Measurements from ENCODE around the gene TMEM266.

TMEM266 gene

DNA sequence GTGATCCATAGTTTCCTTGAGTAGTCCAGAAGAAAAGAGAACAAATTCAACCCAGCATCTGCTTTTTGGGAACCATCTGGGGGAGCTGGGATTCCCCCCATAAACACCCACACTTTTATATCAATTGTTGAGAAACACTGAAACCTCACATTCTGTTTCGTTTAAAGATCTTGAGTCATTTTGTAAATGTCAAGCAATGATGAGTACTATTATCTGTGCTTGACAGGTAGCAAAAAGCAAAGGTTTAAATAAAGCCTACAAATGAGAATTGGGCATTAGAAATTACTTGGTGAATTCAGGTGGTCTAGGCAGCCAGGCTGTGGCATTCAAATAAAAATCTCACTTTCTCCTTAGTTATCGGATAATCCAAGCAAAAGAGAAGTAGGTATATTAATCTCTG, 75.7 kb downstream of the TMEM266 start:
- no peak for DNase-seq

DNA sequence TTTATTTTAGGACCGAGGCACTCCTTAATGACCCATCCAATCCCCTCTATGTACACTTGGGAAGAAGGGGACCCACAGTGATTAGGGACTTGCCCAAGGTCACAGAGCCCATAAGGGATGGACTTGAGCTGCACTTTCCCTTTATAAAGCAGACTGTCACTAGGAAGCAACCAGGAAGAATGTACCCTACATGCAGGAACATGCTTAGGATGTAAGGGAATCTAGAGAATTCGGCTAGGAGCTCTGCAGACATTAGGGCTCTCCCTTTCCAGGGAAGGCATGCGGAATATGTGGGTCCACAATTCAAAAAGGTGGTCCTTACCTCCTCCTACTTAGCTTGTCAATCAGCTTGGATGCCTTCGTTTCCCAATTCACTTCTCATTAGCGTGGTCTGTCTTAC, 78.7 kb downstream of the TMEM266 start:
- no peak for DNase-seq

DNA sequence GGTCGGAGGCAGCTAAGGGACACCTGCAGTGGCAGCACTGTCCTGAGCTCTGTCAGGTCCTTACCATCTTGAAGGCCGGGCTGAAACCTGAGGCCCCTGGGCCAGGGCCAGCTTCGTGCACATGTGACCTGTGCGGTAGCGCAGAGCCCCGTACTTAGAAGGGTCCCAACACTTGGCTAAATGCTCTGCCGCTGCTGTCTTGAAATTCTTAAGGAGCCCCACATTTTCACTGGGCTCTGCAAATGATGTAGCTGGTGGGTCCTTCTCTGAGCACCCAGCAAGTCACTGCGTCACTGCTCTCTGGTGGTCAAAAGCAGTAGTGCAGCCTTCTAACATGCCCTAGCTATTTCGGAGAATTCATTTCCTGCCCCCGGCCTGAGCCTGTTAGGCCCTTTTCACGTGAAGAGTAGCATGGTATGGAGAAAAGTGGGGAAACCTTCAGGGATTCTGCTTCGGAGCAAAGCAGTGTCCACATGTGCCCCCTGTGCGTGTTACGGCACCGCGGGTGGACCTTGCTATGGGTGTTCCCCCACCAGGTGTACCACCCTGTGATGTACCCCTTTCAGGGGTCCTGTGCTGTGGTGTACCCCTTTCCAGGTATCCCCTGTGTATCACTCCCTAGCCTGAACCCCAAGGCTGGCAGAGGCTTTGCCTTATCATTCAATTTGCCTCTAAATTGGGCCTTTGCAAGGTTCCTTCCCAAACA, 79.7 kb downstream of the TMEM266 start:
- peak; percentile 83 for DNase-seq

DNA sequence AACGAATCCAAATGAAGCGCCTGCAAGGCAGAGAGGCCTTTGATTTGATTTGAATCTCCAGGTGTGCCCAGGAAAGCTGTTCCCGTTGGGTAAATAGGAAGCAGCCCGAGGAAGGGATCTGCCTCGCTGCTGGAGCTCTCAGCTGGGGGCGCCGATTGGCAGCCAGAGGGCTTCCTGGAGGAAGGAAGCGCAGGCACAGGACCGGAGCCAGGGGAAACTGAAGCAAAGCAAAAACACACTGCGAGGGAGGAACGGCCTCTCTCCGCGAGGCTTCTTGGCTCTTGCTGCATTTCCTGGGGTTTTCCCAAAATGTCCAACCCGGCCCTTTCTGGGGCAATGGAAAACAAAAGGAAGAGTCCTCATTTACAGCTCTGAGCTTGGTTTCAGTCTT, 80.3 kb downstream of the TMEM266 start:
- DNase-seq = no peak

DNA sequence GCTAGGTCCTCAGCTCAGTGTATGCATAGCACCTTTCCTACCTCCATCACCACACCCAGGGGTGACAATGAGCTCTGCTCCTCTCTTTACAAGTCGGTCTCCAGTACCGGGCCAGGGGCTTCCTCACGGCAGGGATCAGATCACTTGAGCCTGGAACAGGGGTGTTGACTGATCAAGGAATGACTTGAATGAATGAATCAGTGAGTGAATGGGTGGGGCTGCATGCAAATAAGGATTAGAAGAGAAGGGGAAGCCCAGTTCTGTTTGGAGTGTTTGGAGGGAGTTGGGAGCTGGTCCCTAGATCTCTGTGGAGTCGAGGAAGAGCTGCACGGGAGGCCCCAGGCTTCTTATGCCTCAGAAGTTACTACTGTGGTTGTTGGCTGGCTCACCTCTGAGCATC, 87.0 kb downstream of the TMEM266 start:
- no peak for DNase-seq

DNA sequence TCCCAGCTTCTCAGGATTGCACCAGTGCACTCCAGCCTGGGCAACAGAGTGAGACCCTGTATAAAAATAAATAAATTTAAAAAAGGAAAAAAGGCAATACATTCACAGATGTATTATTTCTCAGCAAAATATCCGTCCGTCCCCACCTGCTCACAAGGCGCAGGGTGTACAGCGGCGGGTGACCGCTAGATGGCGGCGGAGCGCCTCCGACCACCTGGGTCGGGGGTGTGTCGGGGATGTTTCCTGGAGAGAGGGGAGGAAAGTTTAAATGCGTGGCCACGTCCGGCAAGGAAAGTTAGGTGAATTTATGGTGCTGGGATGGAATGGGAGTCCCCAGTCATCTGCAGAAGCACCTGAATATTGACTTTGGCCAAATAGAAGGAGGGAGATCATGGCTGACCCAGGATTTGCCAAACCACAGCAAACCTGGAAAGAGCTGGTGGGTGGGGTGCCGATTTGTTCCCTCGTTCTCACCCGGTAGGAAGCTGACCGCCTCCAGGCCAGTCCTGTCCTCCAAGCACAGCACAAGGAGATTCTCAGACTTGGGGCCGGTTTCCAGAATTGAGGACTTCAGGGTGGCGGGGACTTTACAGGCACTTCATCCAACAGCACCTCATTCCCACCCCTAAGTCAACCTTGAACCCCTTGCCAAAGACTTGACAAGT, 88.3 kb downstream of the TMEM266 start:
- DNase-seq = peak; percentile 13

DNA sequence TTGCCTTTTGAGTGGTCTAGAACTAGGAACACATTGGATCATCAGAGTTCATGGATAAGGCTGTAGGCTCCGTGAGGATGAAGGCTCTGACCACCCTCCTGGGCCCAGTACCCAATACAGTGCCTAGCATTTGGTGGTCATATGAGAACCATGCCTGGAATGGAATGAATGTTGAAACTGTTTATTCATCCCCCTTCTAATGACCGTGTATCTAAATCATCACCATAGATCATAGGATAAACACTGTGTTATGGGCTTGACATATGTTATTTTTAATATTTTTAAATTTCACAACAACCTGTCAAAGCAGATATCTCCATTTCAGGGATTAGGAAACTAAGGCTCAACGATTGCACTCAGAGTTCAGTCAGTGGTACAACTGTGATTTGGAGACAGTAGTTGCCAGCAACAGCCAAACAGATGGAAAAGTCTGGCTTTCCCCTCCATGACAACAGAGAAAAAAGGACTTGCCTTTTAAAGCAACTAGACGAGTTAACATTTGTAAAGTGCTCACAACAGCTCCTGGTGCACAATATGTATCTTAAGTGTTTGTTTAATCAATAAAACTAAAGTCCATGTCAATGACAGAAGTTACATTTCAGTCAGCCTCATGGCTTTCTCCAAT, 89.6 kb downstream of the TMEM266 start:
- no peak for DNase-seq

DNA sequence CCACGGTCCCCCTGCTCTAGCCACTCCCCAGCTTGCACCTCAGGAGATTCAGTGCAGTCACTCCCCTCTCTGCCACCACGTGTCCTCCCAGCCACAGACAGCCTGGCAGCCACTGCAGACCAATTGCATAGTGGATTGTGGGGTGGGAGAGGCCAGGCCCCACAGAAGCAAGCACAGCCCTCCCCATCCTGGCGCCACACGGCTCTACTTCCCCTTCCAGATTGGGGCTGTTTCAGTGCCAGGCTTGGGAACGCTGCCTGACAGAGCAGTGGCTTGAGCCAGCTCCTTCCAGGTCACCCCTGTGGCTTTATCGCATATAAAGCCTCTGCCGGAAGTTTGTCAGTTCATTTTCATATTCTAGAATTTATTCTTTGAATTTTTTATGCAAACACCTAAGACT, 90.7 kb downstream of the TMEM266 start:
- DNase-seq = no peak

DNA sequence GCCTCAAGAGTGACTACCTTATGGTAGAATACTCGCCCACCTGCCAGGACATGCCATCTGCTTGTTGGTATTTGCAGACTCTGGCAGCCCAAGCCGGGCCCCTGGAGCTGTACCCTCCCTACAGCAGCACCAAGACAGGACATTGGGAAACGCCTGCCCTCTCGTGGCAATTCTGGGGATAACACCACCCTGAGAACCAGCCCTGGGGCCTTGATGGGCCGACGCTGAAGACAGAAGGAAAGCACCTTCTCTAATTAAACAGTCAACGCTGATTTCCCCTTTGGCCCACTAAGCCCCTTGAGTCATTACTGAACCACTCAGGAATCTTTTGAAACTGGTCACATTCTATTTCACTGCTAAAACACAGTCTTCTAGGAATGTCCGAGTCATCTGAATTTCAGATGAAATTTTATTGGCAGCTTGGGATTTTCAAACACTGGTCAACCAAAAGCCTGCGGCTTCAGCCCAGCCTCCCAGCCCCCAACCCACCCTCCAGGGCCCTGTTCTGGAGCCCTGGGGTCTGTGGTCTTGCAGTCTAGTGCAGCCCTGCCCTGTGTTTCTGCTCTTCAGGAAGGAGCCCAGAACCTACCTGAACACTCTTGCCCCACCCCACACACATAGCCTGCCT, 91.3 kb downstream of the TMEM266 start:
- peak; percentile 78 for DNase-seq

DNA sequence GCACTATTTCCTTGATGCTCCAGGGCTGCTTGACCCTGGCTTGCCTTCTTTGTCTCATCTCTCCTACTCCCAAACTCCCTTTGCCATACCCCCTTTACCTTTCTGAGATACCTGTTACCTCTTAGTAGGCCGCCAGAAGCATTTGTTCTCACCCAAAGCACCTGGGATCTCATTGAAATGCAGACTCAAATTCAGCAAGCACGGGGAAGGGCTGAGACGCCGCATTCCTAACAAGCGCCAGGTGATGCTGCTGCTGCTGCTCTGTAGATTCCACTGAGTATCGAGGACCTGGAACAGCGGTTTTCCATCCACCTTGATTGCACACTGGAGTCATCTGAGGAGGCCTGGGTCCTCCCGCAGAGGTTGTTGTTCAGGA, 91.8 kb downstream of the TMEM266 start:
- no peak for DNase-seq

DNA sequence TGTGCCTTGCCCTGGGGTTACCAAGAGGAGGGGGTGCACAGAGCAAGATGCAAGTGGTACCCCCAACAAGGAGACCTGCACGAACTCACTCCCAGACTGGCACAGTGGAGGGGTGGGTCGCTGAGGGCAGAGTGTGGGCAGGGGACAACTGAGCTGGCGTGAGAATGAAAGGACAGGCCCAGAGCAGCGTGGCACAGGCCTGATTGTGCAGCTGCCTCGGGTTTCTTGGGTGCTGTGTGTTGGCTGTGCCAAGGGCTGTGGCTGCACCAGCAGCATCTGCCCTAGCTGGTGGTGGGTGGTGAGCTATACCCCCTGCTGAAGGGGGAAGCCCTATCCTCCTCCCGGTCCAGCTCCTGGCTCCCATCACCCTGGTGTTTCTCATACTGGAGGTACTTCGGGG, 92.4 kb downstream of the TMEM266 start:
- no peak for DNase-seq

DNA sequence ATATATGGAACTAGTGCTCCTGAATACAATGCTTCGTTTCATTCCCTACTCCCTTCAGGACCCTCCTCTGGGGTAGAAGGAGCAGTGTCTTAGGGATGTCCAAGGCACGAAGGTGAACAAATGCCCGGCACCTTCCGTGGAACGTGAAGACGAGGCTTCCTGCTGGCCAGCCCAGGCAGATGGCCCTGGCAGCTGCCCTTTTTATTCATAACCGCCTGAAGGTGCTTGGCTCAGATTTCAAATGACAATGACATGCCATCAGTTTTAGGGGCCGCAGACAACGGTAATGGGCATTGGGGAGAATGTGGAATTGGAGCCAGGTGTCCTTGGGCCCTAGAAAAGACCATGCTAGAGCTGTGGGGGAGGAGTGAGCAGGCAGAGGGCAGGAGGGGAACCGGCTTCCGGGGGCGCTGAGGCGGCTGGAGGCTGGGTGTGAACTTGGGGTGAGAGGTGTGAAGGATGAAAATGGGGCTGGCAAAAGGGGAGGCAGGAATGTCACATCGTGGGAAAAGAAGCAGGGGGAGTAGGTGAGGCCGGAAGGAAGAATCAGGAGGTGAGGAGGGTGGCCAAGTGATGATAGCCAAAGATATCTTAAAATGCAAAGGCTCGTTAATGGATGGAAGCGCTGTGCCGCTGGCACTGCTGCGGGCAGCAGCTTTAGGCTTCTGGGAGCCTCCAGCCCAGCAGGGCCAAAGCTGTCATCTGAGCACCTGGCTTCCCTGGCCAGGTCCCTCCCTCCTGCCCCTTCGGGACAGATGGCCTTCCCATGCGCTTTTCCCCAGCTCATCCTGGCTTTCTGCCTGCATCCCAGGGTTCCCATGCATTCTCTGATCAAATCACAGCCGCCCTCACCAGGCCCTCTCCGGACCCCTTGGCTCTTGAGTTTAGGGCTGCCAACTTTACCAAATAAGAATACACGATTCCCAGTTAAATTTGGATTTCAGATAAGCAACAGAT, 93.7 kb downstream of the TMEM266 start:
- DNase-seq = no peak

DNA sequence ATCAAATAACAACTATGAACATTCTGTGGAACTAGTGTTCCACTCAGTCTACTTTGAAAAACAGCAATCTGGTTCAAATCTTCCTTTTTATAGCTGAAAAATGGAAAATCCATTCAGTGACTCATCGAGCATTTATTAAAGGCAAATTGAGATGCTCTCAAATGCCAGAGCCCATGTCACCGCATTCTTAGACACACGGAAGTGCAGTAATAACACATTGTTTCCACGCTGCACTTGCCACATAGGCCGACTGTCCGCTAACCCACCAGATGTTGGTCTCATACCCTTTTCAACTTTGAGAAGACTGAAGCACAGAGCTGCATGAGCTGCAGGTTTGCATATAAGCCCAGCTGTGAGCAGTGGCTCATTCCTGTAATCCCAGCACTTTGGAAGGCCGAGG, 95.9 kb downstream of the TMEM266 start:
- DNase-seq = no peak

DNA sequence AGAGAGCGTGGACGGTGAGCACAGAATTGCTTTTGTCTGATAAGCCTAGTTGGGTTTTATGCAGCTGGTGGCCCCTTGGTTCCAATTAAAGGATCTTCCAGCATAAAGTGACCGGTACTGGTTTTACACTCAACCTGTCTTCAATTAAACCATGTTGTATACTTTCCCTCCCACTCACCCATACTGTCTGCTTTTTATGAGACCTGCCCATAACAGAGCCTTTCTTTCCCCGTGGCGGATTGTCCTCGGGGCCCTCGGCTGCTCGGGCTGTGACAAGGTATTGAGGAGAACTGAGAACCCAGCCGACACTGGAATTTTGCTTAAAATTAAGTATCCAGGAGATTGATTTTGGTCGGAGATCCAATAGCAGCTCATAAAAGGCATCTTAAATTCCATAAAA, 98.4 kb downstream of the TMEM266 start:
- DNase-seq = no peak

DNA sequence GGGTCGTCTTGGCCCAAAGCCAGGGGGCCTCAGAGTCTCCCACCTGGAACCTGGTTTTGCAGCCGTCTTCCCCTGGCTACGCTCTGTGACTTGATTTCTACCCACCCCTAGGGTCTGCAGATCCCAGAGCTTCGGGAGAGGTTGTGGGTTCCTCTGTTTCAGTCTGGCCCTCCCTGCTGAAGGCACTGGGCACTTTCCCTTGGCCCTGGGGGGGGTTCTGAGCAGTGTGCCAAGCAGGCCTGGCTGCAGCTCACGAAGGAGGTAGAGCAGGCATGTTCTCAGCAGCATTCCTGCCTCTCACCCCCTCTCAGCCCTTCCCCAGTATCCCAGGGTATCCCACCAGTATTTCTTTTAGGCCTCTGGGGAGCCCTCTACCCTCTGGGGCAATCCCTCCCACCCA, 99.0 kb downstream of the TMEM266 start:
- no peak for DNase-seq

DNA sequence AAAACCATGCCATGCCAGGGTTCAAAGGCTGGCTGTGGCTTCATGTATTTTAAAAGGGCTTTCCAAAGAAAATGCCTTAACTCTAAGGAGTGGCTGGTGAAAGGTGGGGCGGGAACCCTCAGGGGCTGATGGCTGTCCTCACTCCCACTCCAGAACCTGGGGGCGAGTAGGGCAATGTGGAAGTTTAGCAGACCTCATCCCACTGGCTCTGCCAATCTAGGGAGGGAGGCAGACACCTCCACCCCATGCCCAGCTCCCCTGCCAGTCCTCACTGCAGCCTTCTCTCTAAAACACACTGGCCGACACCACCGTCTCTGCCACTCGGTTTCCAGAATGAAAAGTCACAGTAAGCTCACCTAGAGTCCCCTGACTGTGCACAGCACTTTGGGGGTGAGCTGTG, 99.5 kb downstream of the TMEM266 start:
- DNase-seq = no peak

DNA sequence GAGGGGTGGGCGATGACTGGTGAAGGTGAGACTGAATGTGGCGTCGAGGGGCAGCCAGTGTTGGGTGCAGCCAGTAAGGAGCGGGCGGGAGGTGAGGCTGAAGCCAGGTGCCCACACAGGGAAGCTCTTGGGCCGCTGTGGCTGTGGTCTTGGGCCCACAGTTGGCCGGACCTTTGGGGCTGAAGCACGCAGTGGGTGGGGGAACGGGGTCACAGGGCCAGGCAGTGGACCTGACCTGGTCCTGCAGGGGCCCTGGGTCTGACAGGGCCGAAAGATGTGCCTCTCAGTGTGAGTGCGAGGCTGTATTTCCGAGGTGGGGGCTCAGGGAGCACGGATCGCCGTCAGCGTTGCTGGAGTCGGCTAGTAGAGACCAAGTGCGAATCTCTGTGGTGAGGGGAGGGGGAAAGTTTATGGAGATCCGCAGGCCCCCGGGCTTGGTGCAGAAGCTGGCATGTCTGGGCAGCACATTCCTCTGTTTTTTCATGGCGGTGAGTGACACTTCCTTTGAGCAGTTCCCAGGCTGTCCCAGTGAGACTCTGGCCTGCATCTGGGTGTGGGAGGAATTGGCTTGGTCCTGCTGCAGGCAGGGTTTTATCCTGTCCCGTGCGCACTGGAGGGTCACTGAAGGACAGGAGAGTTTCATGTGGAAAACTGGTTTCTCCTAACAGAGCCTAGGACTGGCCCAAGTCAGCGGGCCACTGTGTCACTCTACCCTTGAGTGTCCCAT, 100.8 kb downstream of the TMEM266 start:
- no peak for DNase-seq

DNA sequence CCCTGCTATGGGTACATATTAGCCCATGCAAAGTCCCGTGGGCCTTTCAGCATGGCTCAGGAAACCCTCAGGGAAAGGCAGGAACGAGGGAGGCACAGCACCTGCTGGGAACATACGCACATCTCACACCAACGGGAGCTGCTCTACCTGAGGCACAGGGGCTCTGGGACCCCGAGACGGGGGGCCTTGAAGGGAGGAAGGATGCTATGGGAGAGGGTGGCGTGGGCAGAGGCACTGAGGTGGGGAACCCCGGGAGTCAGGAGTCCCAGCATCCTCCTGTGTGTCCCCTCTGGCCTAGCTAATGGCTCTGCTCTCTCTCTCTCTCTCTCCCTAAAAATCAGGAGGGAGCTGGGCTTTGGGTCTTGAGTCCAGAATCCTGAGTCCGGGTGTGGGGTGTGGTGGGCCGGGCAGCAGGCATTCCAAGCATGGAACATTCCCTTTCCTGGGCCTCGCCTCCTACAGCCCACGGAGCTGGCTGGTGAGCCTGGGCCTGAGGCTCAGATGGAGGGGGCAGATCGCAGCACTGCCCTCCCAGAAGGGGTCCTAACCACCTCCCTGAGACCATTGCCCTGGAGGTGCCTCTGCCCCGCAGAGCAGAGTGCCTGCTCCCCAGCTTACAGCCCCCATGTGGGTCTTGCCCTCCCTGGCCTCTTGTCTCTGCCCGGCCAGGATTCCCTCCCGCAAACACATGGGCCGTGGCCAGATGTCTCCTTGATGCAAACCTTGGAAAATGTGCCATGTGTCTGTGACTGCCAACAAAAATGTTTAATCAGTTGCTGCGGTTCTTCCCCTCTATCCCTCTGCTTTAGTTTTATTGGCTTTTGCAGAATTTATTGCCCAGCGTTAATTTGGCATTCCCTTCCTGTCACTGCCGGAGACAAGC, 101.6 kb downstream of the TMEM266 start:
- DNase-seq = no peak

DNA sequence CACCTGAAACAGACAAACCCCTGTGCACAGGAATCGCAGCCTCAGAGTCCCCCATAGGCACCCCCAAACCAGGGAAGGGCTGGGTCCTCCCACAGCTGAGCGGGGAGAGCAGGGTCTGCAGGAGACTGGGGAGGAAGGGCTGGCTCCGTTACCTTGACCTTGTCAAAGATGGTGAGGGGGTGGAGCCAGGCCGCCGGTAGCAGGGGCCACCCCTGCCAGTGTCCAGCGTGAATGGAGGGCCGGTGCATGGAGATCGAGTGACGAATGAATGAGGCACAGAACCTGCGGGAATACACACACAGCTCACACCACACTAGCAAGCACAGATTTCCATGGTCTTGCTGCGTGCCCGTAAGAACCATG, 102.2 kb downstream of the TMEM266 start:
- DNase-seq = no peak

DNA sequence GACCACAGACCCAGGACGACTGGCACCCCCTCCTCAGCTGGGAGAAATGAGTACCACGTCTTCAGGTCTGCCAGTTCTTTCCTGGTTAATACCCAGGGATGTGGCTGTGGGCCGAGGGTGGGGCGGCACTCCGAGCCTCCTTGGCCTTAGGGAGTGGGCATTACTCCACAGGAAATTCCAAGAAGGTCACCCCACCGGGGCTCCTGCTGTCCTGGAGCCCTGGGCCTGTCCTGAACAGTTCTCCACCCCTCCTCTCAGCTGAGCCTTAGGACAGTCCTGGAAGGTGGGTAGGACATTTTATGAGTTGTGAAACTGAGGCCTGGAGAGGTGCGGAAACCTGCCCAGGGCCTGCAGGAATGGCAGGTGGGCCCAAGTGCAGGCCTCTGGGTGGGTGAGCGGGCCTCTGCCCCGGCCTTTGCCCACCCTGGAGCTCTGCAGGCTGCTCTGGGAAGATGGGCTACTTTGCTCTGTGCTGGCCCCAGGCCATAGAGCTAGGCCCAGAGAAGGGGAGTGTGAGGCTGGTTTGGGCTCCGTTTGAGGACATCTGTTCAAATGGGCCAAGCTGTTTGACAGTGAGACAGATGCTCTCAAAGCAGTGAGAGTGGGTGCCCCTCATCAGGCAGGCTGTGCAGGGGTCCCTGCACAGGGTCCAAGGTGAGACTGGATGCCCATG, 103.1 kb downstream of the TMEM266 start:
- DNase-seq = no peak
